IPS-11a (cell line): ENCODE data around the gene HNRNPA2B1.
"Not testable (repeated sequence)": the region's sequence is repeated elsewhere in the genome, so short reads cannot be mapped to it uniquely, and the experiment has no call there.

ENCODE experiments used
- H3K4me3 ChIP-seq: one replicate; pipeline ENCODE4 v1.5.1; 2013; ENCODE audit warnings: low read depth, low read length, control low read depth

Gene HNRNPA2B1

GRCh38 chr7:26198133-26198780, 2.3 kb downstream of the HNRNPA2B1 start:
- H3K4me3 ChIP-seq, result peak overlapping the region; percentile 100

- peak overlapping the region; percentile 100 for H3K4me3 ChIP-seq
Measured at GRCh38 chr7:26197153-26198115, 3.1 kb downstream of the HNRNPA2B1 start.

GRCh38 chr7:26195867-26196657, 4.5 kb downstream of the HNRNPA2B1 start:
- peak overlapping the region; percentile 20 for H3K4me3 ChIP-seq

DNA sequence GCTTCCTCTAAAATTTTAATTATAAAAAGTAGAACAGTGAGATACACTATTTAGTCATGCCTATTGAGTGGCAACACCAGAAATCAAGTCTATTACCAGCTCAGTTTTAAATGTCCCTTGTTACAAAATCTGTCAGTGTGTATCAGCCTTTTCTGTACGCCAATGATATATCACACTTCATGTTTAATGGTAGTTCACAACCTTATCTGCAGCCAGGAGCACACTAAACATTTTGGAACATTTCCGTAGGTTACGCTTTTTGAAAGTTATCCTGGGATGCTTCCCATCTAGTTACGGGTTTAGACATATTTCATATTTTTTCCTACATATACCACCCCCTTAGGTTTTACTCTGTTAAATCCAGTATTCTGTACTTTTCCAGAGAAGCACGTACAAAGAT, 5.4 kb downstream of the HNRNPA2B1 start:
- H3K4me3 ChIP-seq, result no peak overlapping the region

GRCh38 chr7:26194764-26195163, 5.8 kb downstream of the HNRNPA2B1 start:
- not testable (repeated sequence) for H3K4me3 ChIP-seq

DNA sequence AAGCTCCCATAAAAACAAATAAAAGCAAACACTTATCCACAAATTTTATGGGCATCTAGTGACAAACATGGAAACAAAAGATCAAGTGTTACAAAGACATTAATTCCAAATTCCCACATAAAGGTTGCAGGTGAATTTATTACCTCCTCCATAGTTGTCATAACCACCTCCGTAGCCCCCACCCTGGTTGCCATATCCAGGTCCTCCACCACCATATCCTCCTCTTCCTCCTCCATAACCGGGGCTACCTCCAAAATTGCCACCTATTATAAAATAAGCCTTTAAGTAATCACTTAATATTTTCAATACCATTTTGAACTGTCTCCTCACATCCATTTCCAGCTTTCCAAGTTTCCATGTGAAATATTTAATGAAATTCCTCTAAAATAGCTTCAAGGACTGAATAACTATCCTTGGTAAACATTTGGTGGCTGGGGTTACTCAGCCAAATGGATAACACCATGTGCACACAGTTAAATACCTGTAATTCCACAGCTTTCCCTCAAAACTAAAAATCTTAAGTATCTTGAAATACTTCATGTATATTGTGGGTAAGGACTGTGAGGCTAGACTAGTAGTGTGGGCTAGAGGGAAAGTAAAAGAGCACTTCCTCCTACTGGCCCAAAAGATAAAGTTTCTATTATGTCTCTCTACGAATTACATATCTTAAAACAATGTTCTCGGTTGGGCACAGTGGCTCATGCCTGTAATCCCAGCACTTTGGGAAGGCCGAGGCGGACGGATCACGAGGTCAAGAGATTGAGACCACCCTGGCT, 6.9 kb downstream of the HNRNPA2B1 start:
- H3K4me3 ChIP-seq, result no peak overlapping the region

GRCh38 chr7:26192485-26193087, 8.0 kb downstream of the HNRNPA2B1 start:
- H3K4me3 ChIP-seq, result no peak overlapping the region

GRCh38 chr7:26191974-26192479, 8.5 kb downstream of the HNRNPA2B1 start:
- no peak overlapping the region for H3K4me3 ChIP-seq

DNA sequence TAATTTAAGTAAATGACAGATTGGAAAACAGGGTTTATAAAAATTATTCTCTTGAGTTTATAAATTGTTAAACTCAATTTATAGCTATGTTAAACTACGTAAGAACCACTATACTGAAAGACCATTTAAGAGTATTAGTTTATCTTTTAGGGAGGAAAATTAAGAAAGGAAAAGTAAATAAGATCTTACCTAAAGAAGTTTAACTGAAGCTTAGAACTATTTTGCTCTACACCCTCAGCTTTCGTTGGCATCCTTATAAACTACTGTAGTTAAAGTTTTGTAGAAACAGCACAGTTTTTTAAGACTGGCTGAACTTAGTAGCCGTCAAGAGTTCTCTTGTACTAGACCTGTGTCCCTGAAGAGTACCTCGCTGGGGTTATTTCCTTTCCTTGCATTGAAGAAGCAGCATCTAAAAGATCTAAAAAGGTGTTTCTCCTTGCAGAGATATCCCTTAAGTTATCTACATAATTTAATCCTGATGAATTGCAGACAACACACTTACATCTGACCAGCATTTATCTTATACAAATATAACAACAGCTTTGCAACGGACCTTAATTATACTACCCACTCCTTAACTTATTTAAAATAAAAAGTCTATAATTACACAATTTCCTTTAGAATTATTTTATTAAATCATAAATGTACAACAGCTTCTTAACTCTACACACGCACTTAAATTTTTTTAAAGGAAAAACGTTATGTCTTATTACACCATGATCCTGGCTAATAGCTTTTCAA, 9.1 kb downstream of the HNRNPA2B1 start:
- no peak overlapping the region for H3K4me3 ChIP-seq

DNA sequence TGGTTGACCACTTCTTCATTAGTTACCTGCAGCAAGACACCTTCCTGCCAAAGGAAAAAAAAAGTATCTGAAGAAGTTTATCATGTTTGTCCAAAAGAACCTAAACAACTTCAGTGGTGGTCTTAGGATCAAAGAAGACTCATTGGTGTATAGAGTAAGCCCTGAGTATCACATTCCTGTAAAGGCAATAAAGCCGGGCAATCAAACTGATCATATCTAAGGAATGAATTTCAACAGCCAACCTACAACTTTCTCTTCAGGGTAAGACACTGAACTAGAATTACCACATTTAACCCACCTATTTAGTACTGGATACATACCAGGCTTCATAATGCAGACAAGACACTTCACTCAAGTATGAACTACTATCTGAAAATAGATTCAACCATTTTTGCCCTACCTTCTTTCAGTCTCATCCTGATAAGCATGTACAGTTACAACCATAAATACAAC, 10.1 kb downstream of the HNRNPA2B1 start:
- no peak overlapping the region for H3K4me3 ChIP-seq

DNA sequence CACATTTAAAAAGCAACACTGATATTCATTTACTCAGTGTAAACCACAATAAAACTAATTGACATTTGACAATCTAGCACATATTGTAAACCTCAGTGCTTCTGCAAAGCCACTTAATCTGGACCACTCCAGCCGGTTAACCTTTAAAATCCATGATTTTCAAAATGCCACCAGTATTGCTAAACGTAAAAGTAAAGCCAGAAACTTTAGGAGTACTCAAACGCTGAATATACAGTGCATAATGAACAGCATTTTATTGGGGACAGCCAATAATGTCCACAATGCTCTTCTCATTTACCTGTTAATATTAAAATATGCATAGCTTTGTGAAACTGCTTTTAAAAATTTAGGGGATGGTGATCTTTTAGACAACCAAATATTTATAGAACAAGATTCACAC, 10.8 kb downstream of the HNRNPA2B1 start:
- H3K4me3 ChIP-seq, result no peak overlapping the region

GRCh38 chr7:26188957-26189541, 11.5 kb downstream of the HNRNPA2B1 start:
- no peak overlapping the region for H3K4me3 ChIP-seq

GRCh38 chr7:26188206-26188956, 12.2 kb downstream of the HNRNPA2B1 start:
- H3K4me3 ChIP-seq, result no peak overlapping the region

DNA sequence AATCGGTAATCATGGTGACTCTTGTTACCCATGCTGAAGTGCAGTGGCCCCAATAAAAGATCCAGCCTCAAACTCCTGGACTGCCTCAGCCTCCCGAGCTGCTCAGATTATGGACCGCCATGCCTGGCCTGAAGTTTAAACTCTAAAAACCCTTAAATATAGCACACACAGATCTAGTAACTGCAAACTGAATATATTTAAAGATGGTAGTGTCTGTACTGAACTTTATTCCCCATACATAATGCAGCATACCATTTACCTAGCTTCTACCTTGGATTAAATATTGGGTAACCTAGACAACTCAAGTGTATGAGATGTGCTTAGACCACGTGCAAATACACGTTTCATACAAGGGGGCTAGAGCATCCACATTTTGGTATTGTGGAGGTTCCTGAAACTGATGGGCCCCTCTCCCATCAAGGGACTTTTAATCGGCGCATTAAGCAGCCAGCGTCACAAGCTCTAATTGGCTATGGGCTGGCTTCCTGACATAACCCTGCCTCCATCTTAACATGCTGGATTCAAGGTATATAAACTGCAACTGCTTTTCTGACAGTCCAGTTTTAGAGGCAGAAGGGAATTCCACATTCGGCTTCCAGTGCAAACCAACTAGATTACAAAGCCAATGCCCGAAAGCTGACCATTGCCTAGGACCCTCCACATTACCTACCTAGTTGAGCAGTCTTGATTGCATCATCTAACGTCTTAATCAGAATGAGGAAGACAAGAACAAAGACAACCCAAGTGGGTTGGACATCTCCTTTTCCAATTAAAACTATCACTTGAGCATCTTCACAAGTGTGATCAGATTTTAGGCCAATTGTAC, 13.0 kb downstream of the HNRNPA2B1 start:
- no peak overlapping the region for H3K4me3 ChIP-seq

- no peak overlapping the region for H3K4me3 ChIP-seq
Measured at GRCh38 chr7:26186364-26187311, 13.9 kb downstream of the HNRNPA2B1 start.

GRCh38 chr7:26185844-26186180, 14.7 kb downstream of the HNRNPA2B1 start:
- H3K4me3 ChIP-seq, result no peak overlapping the region
